Gastroesophageal sphincter (tissue), 3 donors: ENCODE data around the gene ATP6V0C.

Experiments used
- CTCF ChIP-seq, 4 experiments: fragments of 200-600 bp in 2 of 4; fragments of 450-650 bp in 2 of 4; sonication (generic) in 1 of 4; IDR thresholded peaks; one replicate each; pipeline ENCODE4 v1.5.1; 2017 to 2019; ENCODE audit warnings: antibody characterized with exemption in 4 of 4, mild to moderate bottlenecking in 2 of 4, moderate library complexity in 2 of 4
- POLR2A ChIP-seq, 2 donors: fragments of 450-650 bp; IDR thresholded peaks; one replicate each; pipeline ENCODE4 v1.6.1; 2017; ENCODE audit warnings: antibody characterized with exemption in 2 of 2, mild to moderate bottlenecking in 2 of 2, moderate library complexity in 1 of 2

- TF ChIP-seq CTCF (IDR thresholded peaks at IDR 0.05) (no peak), POLR2A (IDR thresholded peaks at IDR 0.05) (no peak)
These were observed 5.3 kb downstream of the ATP6V0C start for GRCh38 chr16:2518823-2519710.
